Mesothelial cell of epicardium (in vitro differentiated cells): ENCODE data around the gene SKAP1. TPM values are rescaled to one million over a fixed set of nuclear protein-coding genes. Genes with fewer than 3 reads are reported as not detected.
A peak's percentile ranks its signal among the peaks of the same experiment; 100 is the strongest.

Experiments
- DNase-seq, 2 experiments: peaks; one replicate each; pipeline ENCODE4 v3.0.0; 2021; ENCODE audit warnings: low spot score in 2 of 2; ENCODE audit not compliant: unreplicated experiment in 2 of 2
- H3K27ac Mint-ChIP-seq: 2 replicates; pipeline ENCODE4 v1.8.0; 2021; ENCODE audit warnings: mixed read lengths
- H3K27me3 Mint-ChIP-seq: 2 replicates; pipeline ENCODE4 v1.8.0; 2021; ENCODE audit warnings: low read depth, mixed read lengths
- H3K36me3 Mint-ChIP-seq: 2 replicates; pipeline ENCODE4 v1.8.0; 2021; ENCODE audit warnings: mixed read lengths
- H3K4me1 Mint-ChIP-seq: 2 replicates; pipeline ENCODE4 v1.8.0; 2021; ENCODE audit warnings: mixed read lengths
- H3K4me3 Mint-ChIP-seq: 2 replicates; pipeline ENCODE4 v1.8.0; 2021; ENCODE audit warnings: mild to moderate bottlenecking, moderate library complexity, mixed read lengths
- H3K9me3 Mint-ChIP-seq: 2 replicates; pipeline ENCODE4 v1.8.0; 2021; ENCODE audit warnings: mixed read lengths
- total RNA-seq: library from RNA; stranded (reverse); gene quantifications from 3 replicates; pipeline ENCODE4 v1.2.1, GENCODE V29; 2021
- TF ChIP-seq, protein P1 (sequence below): fragments of 200-600 bp; sonication (generic); IDR thresholded peaks from one replicate; pipeline ENCODE4 v1.5.0; 2021; ENCODE audit warnings: antibody characterized with exemption; ENCODE audit not compliant: unreplicated experiment

The SKAP1 gene
- total RNA-seq, 1 donor from 2014 or later: 3.4 TPM

DNA sequence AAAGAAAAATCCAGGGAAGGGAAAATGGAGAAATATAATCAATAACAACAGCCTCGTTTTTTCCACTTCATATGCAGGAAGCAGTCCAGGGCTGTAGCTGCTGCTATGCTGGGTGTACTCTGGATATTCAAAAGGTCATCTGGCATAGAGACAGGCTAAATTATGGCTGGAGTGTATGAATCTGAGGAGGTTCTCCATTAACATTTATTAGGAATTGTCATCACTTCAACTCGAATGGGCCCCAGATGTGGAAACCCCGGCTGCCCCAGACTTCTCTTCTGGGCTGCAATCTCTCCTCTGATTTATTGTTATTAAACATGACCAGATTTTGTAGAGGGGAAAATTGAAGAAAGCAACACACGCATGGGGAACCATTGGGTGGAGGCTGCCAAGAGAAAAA lies 33.5 kb upstream of the SKAP1 start:
- H3K27ac Mint-ChIP-seq: peak overlapping the region; percentile 64
- TF ChIP-seq, protein P1, sequence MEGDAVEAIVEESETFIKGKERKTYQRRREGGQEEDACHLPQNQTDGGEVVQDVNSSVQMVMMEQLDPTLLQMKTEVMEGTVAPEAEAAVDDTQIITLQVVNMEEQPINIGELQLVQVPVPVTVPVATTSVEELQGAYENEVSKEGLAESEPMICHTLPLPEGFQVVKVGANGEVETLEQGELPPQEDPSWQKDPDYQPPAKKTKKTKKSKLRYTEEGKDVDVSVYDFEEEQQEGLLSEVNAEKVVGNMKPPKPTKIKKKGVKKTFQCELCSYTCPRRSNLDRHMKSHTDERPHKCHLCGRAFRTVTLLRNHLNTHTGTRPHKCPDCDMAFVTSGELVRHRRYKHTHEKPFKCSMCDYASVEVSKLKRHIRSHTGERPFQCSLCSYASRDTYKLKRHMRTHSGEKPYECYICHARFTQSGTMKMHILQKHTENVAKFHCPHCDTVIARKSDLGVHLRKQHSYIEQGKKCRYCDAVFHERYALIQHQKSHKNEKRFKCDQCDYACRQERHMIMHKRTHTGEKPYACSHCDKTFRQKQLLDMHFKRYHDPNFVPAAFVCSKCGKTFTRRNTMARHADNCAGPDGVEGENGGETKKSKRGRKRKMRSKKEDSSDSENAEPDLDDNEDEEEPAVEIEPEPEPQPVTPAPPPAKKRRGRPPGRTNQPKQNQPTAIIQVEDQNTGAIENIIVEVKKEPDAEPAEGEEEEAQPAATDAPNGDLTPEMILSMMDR: no peak
- no peaks in the 10 kb centered on the region for H3K9me3 Mint-ChIP-seq
- H3K27me3 Mint-ChIP-seq: peaks cover 5% of the 10 kb centered on the region
- no peaks in the 10 kb centered on the region for H3K36me3 Mint-ChIP-seq
- peaks cover 24% of the 10 kb centered on the region for H3K4me1 Mint-ChIP-seq
- DNase-seq: no peak
- no peak overlapping the region for H3K4me3 Mint-ChIP-seq

DNA sequence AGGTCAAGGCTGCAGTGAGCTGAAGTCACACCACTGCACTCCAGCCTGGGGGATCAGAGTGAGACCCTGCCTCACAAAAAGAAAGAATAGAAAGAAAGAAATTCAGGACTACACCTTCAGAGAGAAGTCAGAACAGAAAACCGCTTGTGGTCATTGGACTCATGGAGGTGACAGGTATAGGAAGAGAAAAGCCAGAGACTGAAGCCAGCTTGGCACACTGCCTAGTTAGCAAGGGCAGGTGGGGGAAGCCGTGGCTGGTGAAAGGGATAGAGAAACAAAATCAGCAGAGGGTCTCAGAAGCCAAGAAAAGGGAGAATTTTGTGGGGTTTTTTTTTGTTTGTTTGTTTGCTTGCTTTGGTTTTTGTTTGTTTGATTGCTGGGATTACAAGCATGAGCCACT lies 32.9 kb upstream of the SKAP1 start:
- peaks cover 20% of the 10 kb centered on the region for H3K4me1 Mint-ChIP-seq
- H3K36me3 Mint-ChIP-seq: no peaks in the 10 kb centered on the region
- TF ChIP-seq, protein P1: no peak
- peak overlapping the region; percentile 64 for H3K27ac Mint-ChIP-seq
- no peaks in the 10 kb centered on the region for H3K9me3 Mint-ChIP-seq
- no peak overlapping the region for H3K4me3 Mint-ChIP-seq
- DNase-seq: no peak
- peaks cover 5% of the 10 kb centered on the region for H3K27me3 Mint-ChIP-seq

DNA sequence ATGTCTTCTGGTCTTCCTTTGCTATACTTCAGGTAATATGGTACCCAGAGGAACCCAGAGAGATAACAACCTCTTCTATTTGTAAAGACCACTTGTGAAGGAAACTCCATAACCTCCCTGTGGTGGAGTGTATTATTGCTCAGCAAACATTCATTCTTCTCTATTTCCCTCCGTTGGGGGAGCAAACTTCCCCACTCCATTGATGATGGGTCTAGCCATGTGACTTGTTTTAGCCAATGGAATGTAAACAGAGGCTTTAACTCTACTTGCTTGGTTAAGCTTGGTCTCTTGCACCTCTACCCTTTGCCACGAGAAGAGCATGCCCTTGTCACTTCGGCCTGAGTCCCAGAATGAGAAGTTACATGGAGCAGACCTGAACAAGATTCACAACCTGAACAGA lies 30.0 kb upstream of the SKAP1 start:
- H3K9me3 Mint-ChIP-seq: peaks cover 2% of the 10 kb centered on the region
- no peak overlapping the region for H3K27ac Mint-ChIP-seq
- H3K27me3 Mint-ChIP-seq: peaks cover 8% of the 10 kb centered on the region
- H3K36me3 Mint-ChIP-seq: no peaks in the 10 kb centered on the region
- H3K4me3 Mint-ChIP-seq: no peak overlapping the region
- no peak for DNase-seq
- H3K4me1 Mint-ChIP-seq: peaks cover 34% of the 10 kb centered on the region
- TF ChIP-seq, protein P1: no peak

DNA sequence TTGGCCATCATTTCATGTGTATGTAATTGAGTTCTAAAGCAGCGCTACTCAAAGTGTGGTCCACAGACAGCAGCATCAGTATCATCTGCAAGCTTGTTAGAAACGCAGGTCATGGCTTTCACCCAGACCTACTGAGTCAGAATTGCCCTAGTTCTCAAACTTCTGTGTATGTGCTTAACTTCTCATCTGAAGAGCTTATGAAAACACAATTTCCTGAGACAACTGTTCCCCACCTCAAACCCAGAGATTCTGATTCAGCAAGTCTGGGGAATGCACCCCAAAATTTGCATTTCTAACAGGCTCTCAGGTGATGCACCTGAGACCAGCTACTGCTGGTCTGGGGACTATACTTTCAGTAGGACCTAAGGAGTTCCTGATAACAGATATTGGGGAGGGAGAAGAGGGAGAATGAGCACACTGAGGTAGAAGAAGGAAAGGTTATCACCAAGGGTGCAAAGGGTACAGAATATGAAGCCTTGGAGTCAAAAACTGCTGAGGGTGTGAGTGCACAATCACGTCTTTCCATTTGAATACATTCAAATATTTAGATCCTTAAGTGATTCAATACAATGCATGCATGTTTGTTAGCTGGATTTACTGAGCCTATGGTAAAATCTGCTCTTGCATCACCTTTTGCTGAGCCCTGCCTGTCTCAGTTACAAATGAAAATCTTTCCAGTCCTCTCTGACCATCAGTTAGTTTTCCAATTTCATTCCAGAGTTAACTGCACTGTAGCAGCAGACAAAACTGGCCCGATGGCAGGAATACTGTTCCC lies 29.2 kb upstream of the SKAP1 start:
- DNase-seq: no peak
- H3K27me3 Mint-ChIP-seq: peaks cover 8% of the 10 kb centered on the region
- H3K4me1 Mint-ChIP-seq: peaks cover 33% of the 10 kb centered on the region
- no peak overlapping the region for H3K4me3 Mint-ChIP-seq
- no peaks in the 10 kb centered on the region for H3K36me3 Mint-ChIP-seq
- H3K9me3 Mint-ChIP-seq: peaks cover 9% of the 10 kb centered on the region
- no peak overlapping the region for H3K27ac Mint-ChIP-seq
- TF ChIP-seq, protein P1: no peak

DNA sequence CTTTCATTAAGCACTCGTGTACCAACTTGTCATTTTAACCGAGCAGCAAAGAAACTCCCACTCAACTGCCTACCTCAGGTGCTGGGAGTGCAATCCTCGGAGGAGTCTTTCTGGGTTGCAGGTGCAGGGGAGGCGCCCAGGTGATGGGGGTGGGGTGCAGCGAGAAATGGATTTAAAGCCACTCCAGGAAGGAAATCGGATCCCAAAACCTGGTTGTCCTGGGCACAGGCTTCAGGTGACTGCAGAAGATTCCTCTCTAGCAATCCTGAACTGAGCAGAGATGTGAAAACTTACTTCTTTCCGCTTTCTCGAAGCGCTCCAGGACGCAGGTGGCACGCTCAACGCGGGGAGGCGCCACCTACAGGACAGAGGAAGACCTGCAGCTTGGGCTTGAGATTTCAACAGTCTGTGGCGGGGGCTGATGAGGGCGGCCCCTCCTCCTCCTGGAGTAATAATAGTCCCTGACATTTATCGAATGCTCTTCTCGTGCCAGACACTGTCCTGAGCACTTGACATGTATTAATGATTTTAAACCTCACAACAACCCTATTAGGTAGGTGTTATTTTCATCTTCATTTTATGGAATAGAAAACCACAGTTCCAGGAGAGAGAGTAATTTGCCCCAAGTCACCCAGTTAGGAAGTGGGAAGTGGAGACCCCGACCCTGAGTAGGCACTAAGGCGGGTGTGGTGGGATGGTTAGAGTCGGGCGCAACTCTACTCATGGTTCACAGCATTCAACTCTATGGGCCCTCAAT lies 27.2 kb upstream of the SKAP1 start:
- DNase-seq: peak; percentile 50 to 81
- Mint-ChIP-seq H3K9me3 (peaks cover 15% of the 10 kb centered on the region), H3K4me3 (peak overlapping the region; percentile 55), H3K4me1 (peaks cover 17% of the 10 kb centered on the region), H3K27ac (no peak overlapping the region), H3K36me3 (no peaks in the 10 kb centered on the region), H3K27me3 (peaks cover 8% of the 10 kb centered on the region)
- TF ChIP-seq, protein P1: peak; percentile 95
